HG03196 (cell line): Measurements from ENCODE around the gene GRIN1.

Experiments used
- ATAC-seq: cut with Tn5 transposase; IDR thresholded peaks from one replicate; pipeline ENCODE4 v1.9.1; 2021; ENCODE audit not compliant: unreplicated experiment

The GRIN1 gene

GRCh38 chr9:137173796-137174664, 35.1 kb downstream of the GRIN1 start:
- ATAC-seq, result no peak

GRCh38 chr9:137174722-137175293, 35.9 kb downstream of the GRIN1 start:
- ATAC-seq, result no peak

GRCh38 chr9:137175345-137175961, 36.5 kb downstream of the GRIN1 start:
- no peak for ATAC-seq

- ATAC-seq, result no peak
Observed at GRCh38 chr9:137176302-137177182, 37.6 kb downstream of the GRIN1 start.

GRCh38 chr9:137178201-137178938, 39.4 kb downstream of the GRIN1 start:
- no peak for ATAC-seq

- ATAC-seq, result no peak
Observed at GRCh38 chr9:137178939-137179630, 40.1 kb downstream of the GRIN1 start.

- no peak for ATAC-seq
Observed at GRCh38 chr9:137179761-137180160, 40.8 kb downstream of the GRIN1 start.

GRCh38 chr9:137180491-137180890, 41.5 kb downstream of the GRIN1 start:
- ATAC-seq, result no peak

GRCh38 chr9:137181680-137182079, 42.7 kb downstream of the GRIN1 start:
- ATAC-seq, result no peak

- no peak for ATAC-seq
Observed at GRCh38 chr9:137182836-137183235, 43.9 kb downstream of the GRIN1 start.

GRCh38 chr9:137183980-137184595, 45.1 kb downstream of the GRIN1 start:
- no peak for ATAC-seq

GRCh38 chr9:137184881-137185660, 46.1 kb downstream of the GRIN1 start:
- no peak for ATAC-seq

- no peak for ATAC-seq
Observed at GRCh38 chr9:137185921-137186320, 47.0 kb downstream of the GRIN1 start.

- ATAC-seq, result no peak
Observed at GRCh38 chr9:137186385-137186784, 47.4 kb downstream of the GRIN1 start.

- ATAC-seq, result no peak
Observed at GRCh38 chr9:137187386-137187785, 48.4 kb downstream of the GRIN1 start.

- no peak for ATAC-seq
Observed at GRCh38 chr9:137188086-137188489, 49.1 kb downstream of the GRIN1 start.

- peak; percentile 68 for ATAC-seq
Observed at GRCh38 chr9:137188490-137189296, 49.7 kb downstream of the GRIN1 start, which contains the start of the genes ANAPC2 and SSNA1. Gene ANAPC2, minus strand, starts transcription at chr9:137188560. Its CDS starts 28 bp downstream, at chr9:137188532. Gene SSNA1, plus strand, starts transcription at chr9:137188676. Its CDS starts 51 bp downstream, at chr9:137188727.
